T follicular helper cell (primary cell): ENCODE results near the gene ELMOD3.
"Not testable (repeated sequence)": the region's sequence is repeated elsewhere in the genome, so short reads cannot be mapped to it uniquely, and the experiment has no call there.

Source experiments
- DNase-seq: peaks from one replicate; pipeline ENCODE4 v3.0.0-alpha.2; 2020; ENCODE audit warnings: low read depth

Gene ELMOD3

GRCh38 chr2:85427300-85427835 lies 72.8 kb downstream of the ELMOD3 start:
- no peak for DNase-seq

DNA sequence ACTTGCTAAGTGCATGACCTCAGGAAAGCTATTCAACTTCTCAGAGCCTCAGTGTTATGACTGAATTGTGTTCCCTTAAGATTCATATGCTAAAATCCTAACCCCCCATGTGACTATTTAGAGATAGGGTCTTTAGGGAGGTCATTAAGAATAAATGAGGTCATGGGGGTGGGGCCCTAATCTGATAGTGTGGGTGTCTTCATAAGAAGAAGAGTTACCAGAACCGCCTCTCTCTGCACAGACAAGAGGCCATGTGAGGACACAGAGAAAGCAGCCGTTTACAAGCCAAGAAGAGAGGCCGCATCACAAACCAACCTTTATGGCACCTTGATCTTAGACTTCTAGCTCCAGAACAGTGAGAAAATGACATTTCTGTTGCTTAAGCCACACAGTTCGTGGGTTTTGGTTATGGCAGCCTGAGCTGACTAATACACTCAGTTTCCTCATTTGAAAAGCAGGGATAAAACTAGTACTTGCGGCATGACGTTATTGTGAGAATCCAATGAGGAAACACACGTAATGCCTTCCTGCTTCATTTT lies 73.8 kb downstream of the ELMOD3 start:
- DNase-seq, result no peak

GRCh38 chr2:85429213-85429923 lies 74.8 kb downstream of the ELMOD3 start:
- DNase-seq, result no peak

DNA sequence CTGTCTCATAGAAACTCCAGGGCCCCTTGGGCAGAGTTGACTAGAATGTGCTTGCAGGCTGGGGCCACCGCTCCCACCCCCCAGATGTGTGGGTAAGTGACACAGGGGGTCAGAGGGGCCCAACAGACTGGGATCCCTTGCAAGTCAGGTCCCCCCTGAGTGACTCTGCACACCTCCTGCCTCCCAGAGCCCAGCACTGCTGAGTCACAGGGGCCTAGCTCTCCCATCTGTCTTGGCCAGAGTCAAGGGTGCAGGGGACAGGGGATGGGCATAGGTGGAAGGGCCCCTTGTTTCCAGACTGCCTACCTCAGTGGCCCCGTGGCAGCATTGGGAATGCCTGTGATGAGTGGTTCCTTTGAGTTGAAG lies 75.3 kb downstream of the ELMOD3 start:
- DNase-seq, result no peak

DNA sequence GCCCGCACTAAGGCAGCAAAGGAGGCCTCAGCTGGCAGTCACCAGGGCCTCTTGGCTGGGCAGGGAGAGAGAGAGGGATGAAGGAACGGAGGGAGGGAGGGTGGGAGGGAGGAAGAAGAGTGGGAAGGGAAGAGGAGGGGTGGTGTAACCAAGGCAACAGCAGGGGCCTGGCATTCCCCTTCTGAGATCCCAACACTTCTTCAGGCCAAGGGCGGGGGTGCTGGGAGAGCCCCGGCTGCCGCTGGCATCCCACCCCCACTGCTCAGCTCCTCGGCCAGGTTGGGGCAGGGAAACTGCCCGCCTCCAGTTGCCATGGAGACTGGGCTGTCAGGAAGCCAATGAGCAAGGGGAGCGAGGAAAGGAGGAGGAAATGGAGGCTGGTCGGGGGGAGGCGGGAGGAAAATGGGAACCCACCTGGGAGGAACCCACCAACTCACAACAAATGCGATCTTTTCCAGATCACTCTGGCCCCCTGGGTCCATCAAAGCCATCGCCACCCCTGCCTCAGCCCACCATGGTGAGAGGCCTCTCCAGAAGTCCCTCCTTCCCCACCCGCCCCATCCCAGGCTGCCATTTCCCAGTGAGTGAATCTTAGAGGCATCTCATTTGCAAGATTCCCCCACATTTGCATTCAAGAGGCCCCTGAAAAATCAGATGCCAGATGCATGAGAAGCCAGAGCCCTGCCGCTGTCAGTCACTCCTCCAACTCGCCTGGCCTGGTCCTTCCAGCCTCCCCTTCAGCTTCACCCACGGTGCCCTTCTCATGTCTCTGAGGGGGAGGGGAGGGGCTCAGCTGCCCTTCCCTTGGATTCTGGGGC lies 76.4 kb downstream of the ELMOD3 start:
- DNase-seq, result no peak

DNA sequence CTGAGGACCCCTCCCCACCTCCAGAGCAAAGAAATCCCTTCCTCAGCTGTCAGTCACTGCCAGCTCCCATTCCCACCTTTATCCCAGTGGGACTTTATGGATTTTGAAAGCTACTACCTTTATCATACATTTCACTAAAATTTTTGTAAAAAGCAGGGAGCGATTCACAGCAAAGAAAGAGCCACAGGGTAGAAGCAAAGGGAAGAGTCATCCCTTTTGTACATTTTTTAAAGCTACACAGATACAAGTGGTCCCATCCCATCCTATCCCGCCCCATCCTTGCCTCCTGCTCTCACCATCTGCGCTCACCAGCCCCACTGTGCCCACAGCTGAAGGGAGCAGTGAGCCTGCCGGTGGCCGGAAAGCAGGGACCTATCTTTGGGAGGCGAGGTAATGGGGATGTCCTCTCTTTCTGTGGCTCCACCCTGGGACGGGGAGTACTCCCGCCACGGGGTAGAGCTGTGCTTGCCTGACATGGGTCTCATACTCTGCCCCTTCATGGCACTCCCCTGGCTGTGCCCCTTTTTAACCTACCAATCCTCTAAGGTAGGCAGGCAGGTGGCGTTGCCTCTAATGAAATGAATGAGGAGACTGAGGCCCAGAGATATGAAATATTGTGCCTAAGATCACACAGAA lies 77.1 kb downstream of the ELMOD3 start:
- DNase-seq, result no peak

GRCh38 chr2:85433511-85434089 lies 79.0 kb downstream of the ELMOD3 start:
- DNase-seq, result no peak

- DNase-seq, result no peak
Observed at GRCh38 chr2:85434696-85435095, 80.1 kb downstream of the ELMOD3 start.

DNA sequence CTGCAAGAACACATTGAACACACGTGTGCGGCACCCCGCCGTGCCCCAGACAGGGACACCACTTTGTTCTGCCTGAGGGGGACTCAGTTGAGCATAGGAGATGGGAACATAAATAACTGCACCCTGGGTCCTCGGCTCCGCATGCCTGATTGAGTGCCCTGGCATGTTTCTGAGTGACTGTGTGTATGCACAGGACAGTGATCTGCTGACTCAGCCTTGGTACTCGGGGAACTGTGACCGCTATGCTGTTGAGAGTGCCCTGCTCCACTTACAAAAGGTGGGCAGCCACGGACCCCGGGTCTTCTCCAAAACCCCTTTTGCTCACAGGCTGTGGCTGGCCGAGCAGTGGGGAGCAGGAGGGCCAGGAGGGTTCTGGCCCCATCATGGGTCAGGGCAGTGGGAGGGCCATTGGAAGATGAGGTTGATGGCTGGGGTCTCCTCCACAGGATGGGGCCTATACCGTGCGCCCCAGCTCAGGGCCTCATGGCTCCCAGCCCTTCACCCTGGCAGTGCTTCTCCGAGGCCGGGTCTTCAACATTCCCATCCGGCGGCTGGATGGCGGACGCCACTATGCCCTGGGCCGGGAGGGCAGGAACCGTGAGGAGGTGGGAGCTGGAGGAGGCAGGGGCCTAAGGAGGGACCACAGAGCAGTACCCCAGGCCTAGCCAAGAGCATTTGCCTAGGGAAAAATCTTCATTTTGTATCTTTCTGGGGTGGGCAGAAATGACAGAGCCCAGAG lies 80.8 kb downstream of the ELMOD3 start:
- DNase-seq, result no peak

GRCh38 chr2:85435981-85436835 lies 81.6 kb downstream of the ELMOD3 start:
- no peak for DNase-seq

DNA sequence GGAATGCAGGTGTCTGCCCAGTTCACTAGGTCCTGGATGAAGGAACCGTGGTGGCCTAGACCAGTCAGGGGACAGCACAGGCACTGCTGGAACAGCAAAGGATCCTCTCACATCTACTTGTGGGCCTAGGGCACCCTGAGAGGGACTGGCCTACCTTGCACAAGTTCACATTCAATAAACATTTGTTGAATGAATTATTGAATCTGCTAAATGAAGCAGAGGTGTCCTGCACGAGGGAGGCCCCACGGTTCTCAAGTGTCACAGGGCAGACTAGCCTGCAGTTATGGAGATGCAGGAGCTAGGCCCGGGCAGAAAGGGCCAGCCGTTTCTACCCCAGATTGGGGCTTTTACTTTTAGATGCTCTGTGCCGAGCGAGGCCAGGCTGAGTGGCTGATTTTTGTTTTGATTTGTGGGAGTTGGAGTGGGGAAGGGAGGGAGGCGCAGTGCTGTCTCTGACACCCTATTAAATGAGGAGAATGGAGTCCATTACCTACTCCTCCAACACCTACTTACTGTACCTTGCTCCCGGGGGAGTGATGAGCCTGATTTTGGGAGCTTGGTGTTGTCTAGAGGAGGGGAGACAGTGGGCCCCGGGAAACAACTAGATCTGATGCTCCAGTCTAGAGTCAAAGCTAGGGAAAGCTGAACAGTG lies 82.4 kb downstream of the ELMOD3 start:
- no peak for DNase-seq

GRCh38 chr2:85437488-85438200 lies 83.1 kb downstream of the ELMOD3 start:
- peak; percentile 61 for DNase-seq

- DNase-seq, result no peak
Observed at GRCh38 chr2:85438201-85439024, 83.8 kb downstream of the ELMOD3 start.

DNA sequence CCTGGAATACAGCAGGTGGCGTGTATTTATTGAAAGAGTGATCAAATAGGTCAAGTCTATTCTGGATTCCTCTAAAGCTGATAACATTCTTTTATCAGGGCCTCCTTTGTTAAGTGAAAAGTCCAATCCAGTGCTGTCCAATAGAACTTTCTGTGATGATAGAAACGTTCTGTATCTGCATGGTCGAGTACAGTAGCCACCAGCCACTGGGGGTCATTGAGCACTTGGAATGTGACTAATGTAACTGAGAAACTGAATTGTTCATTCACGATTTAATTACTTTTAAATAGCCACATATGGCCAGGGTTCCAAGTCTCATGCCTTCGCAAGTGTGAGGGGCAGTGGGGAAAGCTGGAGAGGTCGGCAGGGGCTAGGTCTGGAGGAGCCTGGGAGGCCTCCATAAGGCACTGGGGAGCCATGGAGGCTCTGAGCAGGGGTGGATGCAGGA lies 84.5 kb downstream of the ELMOD3 start:
- DNase-seq, result no peak

DNA sequence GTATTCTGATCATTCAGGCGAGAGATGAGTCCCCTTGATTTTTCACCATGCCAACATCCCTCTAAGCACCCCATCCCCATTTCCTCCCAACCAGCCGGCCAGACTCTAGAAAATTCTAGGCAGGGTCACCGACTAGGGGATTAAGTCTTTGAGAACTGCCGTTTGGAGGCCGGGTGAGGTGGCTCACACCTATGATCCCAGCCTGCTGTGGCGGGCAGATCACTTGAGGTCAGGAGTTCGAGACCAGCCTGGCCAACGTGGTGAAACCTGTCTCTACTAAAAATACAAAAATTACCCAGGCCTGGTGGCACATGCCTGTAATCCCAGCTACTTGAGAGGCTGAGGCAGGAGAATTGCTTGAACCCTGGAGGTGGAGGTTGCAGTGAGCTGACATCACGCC lies 85.0 kb downstream of the ELMOD3 start:
- not testable (repeated sequence) for DNase-seq

GRCh38 chr2:85439986-85440385 lies 85.4 kb downstream of the ELMOD3 start:
- DNase-seq, result no peak

DNA sequence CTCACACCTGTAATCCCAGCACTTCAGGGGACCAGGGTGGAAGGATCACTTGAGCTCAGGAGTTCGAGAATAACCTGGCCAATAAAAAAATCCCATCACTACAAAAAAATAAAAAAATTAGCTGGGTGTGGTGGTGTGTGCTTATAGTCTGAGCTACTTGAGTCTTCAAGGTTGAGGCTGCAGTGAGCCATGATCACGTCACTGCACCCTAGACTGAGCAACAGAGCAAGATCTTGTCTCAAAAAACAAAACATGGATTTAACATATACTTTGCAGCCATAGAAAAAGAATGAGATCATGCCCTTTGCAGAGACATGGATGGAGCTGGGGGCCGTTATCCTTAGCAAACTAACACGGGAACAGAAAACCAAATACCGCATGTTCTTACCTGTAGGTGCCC lies 86.2 kb downstream of the ELMOD3 start:
- no peak for DNase-seq
